GM12874 (cell line): Measurements from ENCODE around the gene GRIA3.

ENCODE experiments used
- CTCF ChIP-seq: IDR thresholded peaks from 2 replicates; pipeline ENCODE4 v1.5.1; 2011; ENCODE audit warnings: low read depth, mild to moderate bottlenecking, control low read depth, low read length, moderate library complexity; ENCODE audit not compliant: insufficient read depth

The GRIA3 gene

GRCh38 chrX:123175366-123176122 is 8.5 kb upstream of the GRIA3 start:
- TF ChIP-seq CTCF: no peak

GRCh38 chrX:123181233-123181914 is 2.7 kb upstream of the GRIA3 start:
- TF ChIP-seq CTCF: no peak

GRCh38 chrX:123184866-123185276 is 793 bp downstream of the GRIA3 start:
- no peak for TF ChIP-seq CTCF

GRCh38 chrX:123185721-123186120 is 1.6 kb downstream of the GRIA3 start:
- no peak for TF ChIP-seq CTCF

- TF ChIP-seq CTCF: no peak
These were observed 2.7 kb downstream of the GRIA3 start for GRCh38 chrX:123186801-123187200.

GRCh38 chrX:123188081-123188480 is 4.0 kb downstream of the GRIA3 start:
- TF ChIP-seq CTCF: no peak

GRCh38 chrX:123189338-123189737 is 5.3 kb downstream of the GRIA3 start:
- TF ChIP-seq CTCF: no peak
